Left lung (tissue), 10 donors: ENCODE measurements around the gene SOX18. TPM values are rescaled to one million over a fixed set of nuclear protein-coding genes. Genes with fewer than 3 reads are reported as not detected.

Experiments used
- ATAC-seq: fragments of 200-7000 bp; cut with Tn5 transposase; one replicate; pipeline ENCODE4 v1.9.1; 2020; ENCODE audit warnings: moderate library complexity
- DNase-seq, 4 donors: peaks; one replicate each; pipeline ENCODE4 v3.0.0-alpha.2; 2013 to 2020
- H3K27ac ChIP-seq, 2 donors: fragments of 200-600 bp; sonication (generic) in 1 of 2; one replicate each; pipeline versions ENCODE4 v1.5.0 to v1.8.0; 2020 to 2021
- H3K27me3 ChIP-seq, 2 donors: fragments of 200-600 bp; sonication (generic) in 1 of 2; one replicate each; pipeline versions ENCODE4 v1.5.0 to v1.8.0; 2020 to 2021
- H3K36me3 ChIP-seq, 2 donors: fragments of 200-600 bp; sonication (generic) in 1 of 2; one replicate each; pipeline versions ENCODE4 v1.5.0 to v1.8.0; 2020 to 2021
- H3K4me1 ChIP-seq, 2 donors: fragments of 200-600 bp; one replicate each; pipeline ENCODE4 v1.8.0; 2021
- H3K4me3 ChIP-seq, 2 donors: fragments of 200-600 bp; sonication (generic) in 1 of 2; one replicate each; pipeline versions ENCODE4 v1.5.0 to v1.8.0; 2020 to 2021; ENCODE audit warnings: mild to moderate bottlenecking in 1 of 2
- H3K9me3 ChIP-seq, 2 donors: fragments of 200-600 bp; sonication (generic) in 1 of 2; one replicate each; pipeline versions ENCODE4 v1.5.0 to v1.8.0; 2020 to 2021
- intact Hi-C, 2 donors: fragments of 100-400 bp; cut with DNase I; formaldehyde crosslinking; loops; one replicate each; pipeline versions ENCODE4 v1.11.2 to v1.14.2; 2022
- polyA plus RNA-seq, 6 donors: library from polyadenylated mRNA; unstranded; fragments of 120-200 nt; gene quantifications; one replicate each; pipeline ENCODE4 v1.2.1, GENCODE V29; 2013; ENCODE audit not compliant: insufficient read length in 6 of 6
- total RNA-seq, 2 donors: library from RNA; stranded (reverse); fragmentation: NEBNext Ultra II Directional; extraction: Animal tissue kit (Norgen Biotek cat#: 25700); gene quantifications; one replicate each; pipeline ENCODE4 v1.2.1, GENCODE V29; 2021
- TF ChIP-seq, protein P1 (sequence below), 2 donors: fragments of 200-600 bp; sonication (generic) in 1 of 2; IDR thresholded peaks; one replicate each; pipeline versions ENCODE4 v1.5.0 to v1.8.0; 2021; ENCODE audit warnings: antibody characterized with exemption in 2 of 2
- donor health status: DM: no; HTN: yes; CAD: no.
- donor health status: DM: no; HTN: no; CAD: no.

The SOX18 gene
- total and polyA plus RNA-seq, 8 donors: 11.5 to 69.2 (median 18.2) TPM

DNA sequence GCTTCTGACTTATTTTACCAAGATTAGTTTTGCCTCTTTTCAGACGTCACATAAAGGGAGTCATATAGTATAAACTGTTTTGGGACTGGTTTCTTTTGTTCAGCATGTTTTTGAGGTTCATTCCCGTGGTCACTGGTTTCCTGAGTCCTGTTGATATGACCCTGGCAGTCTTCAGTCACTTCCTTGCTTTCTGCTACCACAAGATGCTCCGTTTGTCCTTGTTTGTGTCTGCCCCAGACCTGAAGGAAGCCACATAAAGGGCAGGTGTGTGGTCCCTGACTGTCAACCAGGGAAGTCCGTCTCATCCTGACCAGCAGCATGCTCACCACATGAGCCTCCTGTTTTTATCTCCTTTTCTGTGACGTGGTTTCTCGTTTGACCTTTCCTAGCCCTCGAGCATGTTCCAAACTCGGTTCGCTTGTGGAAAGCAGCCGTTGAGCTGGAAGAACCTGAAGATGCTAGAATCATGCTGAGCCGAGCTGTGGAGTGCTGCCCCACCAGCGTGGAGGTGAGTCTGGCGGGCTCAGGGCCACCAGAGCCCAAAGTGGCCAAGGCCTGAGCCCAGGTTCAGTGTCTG lies 39.5 kb downstream of the SOX18 start:
- H3K4me1 ChIP-seq: peaks cover 0 to 9% of the 10 kb centered on the region in 2 donors
- TF ChIP-seq, protein P1, sequence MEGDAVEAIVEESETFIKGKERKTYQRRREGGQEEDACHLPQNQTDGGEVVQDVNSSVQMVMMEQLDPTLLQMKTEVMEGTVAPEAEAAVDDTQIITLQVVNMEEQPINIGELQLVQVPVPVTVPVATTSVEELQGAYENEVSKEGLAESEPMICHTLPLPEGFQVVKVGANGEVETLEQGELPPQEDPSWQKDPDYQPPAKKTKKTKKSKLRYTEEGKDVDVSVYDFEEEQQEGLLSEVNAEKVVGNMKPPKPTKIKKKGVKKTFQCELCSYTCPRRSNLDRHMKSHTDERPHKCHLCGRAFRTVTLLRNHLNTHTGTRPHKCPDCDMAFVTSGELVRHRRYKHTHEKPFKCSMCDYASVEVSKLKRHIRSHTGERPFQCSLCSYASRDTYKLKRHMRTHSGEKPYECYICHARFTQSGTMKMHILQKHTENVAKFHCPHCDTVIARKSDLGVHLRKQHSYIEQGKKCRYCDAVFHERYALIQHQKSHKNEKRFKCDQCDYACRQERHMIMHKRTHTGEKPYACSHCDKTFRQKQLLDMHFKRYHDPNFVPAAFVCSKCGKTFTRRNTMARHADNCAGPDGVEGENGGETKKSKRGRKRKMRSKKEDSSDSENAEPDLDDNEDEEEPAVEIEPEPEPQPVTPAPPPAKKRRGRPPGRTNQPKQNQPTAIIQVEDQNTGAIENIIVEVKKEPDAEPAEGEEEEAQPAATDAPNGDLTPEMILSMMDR (IDR thresholded peaks at IDR 0.05): no peak
- H3K4me3 ChIP-seq: no peak overlapping the region
- no peak for DNase-seq
- no peaks in the 10 kb centered on the region for H3K9me3 ChIP-seq
- no peak overlapping the region for H3K27ac ChIP-seq
- no peak for ATAC-seq
- intact Hi-C loops: no loop called here
- H3K27me3 ChIP-seq: no peaks in the 10 kb centered on the region
- H3K36me3 ChIP-seq: peaks cover 6 to 84% of the 10 kb centered on the region in 2 donors

DNA sequence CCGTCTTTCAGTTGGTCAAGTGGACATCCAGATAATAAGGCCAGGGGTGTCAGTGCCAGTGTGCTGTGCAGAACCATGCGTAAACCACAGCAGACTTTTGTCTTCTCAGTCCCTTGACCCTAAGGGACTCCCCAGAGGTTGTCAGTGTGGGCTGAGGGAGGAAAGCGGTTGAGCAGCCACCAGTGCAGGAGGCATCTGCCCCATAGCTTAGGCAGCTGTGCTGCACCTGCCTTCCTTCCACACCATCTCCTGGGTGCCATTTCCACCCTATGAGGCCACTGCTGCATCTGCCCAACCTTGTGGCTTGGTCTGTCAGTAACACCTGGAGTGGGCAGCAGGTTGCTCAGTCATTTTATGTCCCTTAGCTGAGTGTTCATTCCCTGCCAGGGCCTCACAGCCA lies 42.5 kb downstream of the SOX18 start:
- Histone ChIP-seq H3K4me3 (no peak overlapping the region), H3K4me1 (peaks cover 0 to 9% of the 10 kb centered on the region in 2 donors), H3K27me3 (no peaks in the 10 kb centered on the region), H3K9me3 (no peaks in the 10 kb centered on the region), H3K27ac (no peak overlapping the region), H3K36me3 (peaks cover 6 to 92% of the 10 kb centered on the region in 2 donors)
- intact Hi-C loops: no loop called here
- TF ChIP-seq, protein P1 (IDR thresholded peaks at IDR 0.05): no peak
- DNase-seq (no peak), ATAC-seq (no peak)

DNA sequence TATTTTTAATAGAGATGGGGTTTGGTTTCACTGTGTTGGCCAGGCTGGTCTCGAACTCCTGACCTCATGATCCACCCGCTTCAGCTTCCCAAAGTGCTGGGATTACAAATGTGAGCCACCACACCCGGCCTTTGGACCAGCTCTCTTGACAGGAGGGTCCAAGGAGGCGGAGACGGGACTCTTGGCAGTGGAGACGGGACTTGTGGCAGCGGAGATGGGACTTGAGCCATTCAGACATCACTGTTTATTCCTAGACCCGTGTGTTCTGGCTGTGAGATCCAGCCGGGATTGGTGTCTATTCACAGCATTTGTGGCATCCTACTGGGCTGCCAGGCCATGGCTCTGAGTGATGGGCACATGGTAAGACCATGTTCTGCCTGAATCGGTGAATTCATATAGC lies 42.9 kb downstream of the SOX18 start:
- TF ChIP-seq, protein P1 (IDR thresholded peaks at IDR 0.05): no peak
- H3K36me3 ChIP-seq: peaks cover 6 to 94% of the 10 kb centered on the region in 2 donors
- no peak for ATAC-seq

DNA sequence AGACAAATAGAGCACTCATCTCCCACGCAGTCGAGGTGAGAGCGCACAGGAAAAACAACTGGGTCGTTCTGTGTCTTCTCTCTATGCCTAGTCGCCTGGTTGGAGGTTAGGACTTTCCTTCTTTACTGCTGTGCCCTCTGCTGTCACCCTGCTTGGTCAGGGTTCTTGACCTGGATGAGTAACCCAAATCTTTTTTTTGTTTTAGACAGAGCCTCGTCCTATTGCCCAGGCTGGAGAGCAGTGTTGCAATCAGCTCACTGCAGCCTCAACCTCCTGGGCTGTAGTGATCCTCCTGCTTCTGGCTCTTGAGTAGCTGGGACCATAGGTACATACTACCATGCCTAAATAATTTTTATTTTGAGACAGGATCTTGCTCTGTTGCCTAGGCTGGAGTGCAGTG lies 44.0 kb downstream of the SOX18 start:
- Histone ChIP-seq H3K36me3 (peaks cover 1 to 94% of the 10 kb centered on the region in 2 donors), H3K4me1 (peaks cover 0 to 9% of the 10 kb centered on the region in 2 donors), H3K9me3 (no peaks in the 10 kb centered on the region), H3K4me3 (no peak overlapping the region), H3K27ac (no peak overlapping the region), H3K27me3 (no peaks in the 10 kb centered on the region)
- ATAC-seq (no peak), DNase-seq (no peak)
- intact Hi-C loops: no loop called here
- TF ChIP-seq, protein P1 (IDR thresholded peaks at IDR 0.05): no peak

More for the DNA sequence above, 42.9 kb downstream of the SOX18 start:
- DNase-seq: no peak
- H3K4me3 ChIP-seq: no peak overlapping the region
- no peaks in the 10 kb centered on the region for H3K27me3 ChIP-seq
- no peak overlapping the region for H3K27ac ChIP-seq
- peaks cover 0 to 9% of the 10 kb centered on the region in 2 donors for H3K4me1 ChIP-seq
- H3K9me3 ChIP-seq: no peaks in the 10 kb centered on the region
- intact Hi-C loops: no loop called here

DNA sequence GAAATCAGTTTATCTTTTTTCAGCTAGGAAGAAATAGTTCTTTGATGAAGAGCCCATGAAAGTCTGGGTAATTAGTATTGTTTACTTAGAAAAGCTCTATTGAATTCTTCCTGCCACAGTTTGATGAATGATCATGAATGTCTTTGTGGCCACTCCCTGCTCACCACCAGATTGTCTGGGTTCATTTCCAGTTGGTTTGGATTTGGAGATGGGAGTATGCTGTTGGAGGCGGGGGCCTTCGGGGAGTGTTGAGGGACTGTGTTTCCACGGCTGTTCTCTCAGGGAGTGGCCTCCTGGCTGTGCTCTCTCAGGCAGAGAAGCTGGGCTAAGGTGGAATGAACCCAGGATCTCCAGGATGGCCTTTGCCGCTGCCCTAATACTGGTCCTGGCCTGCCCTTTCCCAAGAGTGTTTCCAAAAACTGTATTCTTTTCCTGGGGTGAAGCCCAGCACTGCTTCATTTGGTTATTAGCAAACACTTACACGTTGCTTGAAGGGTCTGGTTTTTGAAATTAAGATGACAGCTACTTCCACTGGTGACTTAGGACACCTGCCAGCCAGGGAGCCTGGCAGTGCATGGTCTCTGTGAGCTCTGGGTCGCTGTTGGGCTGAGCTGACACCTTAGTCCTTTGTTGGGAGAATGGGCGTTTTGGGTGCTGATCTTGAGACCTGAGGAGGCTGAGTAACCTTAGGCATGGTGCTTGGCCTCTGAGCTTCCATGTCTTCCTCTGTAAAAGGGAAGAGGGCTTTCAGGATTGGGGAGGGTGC lies 45.3 kb downstream of the SOX18 start:
- peaks cover 0 to 9% of the 10 kb centered on the region in 2 donors for H3K4me1 ChIP-seq
- H3K4me3 ChIP-seq: no peak overlapping the region
- intact Hi-C loops: no loop called here
- TF ChIP-seq, protein P1 (IDR thresholded peaks at IDR 0.05): no peak
- no peaks in the 10 kb centered on the region for H3K27me3 ChIP-seq
- H3K27ac ChIP-seq: no peak overlapping the region
- H3K9me3 ChIP-seq: no peaks in the 10 kb centered on the region
- ATAC-seq: peak; percentile 49
- no peak for DNase-seq
- H3K36me3 ChIP-seq: peaks cover 0 to 94% of the 10 kb centered on the region in 2 donors
